ENCODE results near the gene IL3. TPM values are rescaled to one million over a fixed set of nuclear protein-coding genes. Genes with fewer than 3 reads are reported as not detected.

Gene IL3
- polyA plus RNA-seq, 12 donors: not detected

GRCh38 chr5:132072070-132072469, 11.6 kb downstream of the IL3 start:
- no peak for DNase-seq

DNA sequence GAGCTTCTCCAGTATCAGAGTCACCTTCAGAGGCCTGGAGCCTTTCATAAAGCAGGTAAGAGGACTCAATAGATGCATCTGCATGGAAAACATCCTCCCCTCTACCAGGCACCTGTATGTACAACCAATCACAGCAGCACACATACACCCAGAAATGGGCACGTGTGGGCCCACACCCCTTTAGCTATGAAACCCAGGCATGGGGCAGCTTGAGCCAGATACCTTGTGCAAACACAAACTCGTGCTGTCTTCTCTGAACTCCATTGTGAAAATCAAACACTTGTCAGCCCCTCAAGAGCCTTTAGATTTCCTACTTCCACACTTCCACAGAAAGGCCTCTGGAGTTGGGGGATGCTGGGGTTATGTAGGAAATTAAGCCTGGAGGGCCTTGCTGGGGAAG, 12.1 kb downstream of the IL3 start:
- no peak for DNase-seq

DNA sequence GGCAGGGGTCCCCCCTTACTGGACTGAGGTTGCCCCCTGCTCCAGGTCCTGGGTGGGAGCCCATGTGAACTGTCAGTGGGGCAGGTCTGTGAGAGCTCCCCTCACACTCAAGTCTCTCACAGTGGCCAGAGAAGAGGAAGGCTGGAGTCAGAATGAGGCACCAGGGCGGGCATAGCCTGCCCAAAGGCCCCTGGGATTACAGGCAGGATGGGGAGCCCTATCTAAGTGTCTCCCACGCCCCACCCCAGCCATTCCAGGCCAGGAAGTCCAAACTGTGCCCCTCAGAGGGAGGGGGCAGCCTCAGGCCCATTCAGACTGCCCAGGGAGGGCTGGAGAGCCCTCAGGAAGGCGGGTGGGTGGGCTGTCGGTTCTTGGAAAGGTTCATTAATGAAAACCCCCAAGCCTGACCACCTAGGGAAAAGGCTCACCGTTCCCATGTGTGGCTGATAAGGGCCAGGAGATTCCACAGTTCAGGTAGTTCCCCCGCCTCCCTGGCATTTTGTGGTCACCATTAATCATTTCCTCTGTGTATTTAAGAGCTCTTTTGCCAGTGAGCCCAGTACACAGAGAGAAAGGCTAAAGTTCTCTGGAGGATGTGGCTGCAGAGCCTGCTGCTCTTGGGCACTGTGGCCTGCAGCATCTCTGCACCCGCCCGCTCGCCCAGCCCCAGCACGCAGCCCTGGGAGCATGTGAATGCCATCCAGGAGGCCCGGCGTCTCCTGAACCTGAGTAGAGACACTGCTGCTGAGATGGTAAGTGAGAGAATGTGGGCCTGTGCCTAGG, 13.0 kb downstream of the IL3 start, which contains the start of gene CSF2:
TSS of gene CSF2 (plus strand) at position 559 of the 783 bp plus-strand sequence. CDS start at position 594, 35 bp downstream.
- no peak for DNase-seq

DNA sequence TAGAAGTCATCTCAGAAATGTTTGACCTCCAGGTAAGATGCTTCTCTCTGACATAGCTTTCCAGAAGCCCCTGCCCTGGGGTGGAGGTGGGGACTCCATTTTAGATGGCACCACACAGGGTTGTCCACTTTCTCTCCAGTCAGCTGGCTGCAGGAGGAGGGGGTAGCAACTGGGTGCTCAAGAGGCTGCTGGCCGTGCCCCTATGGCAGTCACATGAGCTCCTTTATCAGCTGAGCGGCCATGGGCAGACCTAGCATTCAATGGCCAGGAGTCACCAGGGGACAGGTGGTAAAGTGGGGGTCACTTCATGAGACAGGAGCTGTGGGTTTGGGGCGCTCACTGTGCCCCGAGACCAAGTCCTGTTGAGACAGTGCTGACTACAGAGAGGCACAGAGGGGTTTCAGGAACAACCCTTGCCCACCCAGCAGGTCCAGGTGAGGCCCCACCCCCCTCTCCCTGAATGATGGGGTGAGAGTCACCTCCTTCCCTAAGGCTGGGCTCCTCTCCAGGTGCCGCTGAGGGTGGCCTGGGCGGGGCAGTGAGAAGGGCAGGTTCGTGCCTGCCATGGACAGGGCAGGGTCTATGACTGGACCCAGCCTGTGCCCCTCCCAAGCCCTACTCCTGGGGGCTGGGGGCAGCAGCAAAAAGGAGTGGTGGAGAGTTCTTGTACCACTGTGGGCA, 13.8 kb downstream of the IL3 start:
- DNase-seq: no peak

DNA sequence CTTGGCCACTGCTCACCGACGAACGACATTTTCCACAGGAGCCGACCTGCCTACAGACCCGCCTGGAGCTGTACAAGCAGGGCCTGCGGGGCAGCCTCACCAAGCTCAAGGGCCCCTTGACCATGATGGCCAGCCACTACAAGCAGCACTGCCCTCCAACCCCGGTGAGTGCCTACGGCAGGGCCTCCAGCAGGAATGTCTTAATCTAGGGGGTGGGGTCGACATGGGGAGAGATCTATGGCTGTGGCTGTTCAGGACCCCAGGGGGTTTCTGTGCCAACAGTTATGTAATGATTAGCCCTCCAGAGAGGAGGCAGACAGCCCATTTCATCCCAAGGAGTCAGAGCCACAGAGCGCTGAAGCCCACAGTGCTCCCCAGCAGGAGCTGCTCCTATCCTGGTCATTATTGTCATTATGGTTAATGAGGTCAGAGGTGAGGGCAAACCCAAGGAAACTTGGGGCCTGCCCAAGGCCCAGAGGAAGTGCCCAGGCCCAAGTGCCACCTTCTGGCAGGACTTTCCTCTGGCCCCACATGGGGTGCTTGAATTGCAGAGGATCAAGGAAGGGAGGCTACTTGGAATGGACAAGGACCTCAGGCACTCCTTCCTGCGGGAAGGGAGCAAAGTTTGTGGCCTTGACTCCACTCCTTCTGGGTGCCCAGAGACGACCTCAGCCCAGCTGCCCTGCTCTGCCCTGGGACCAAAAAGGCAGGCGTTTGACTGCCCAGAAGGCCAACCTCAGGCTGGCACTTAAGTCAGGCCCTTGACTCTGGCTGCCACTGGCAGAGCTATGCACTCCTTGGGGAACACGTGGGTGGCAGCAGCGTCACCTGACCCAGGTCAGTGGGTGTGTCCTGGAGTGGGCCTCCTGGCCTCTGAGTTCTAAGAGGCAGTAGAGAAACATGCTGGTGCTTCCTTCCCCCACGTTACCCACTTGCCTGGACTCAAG, 14.6 kb downstream of the IL3 start:
- no peak for DNase-seq

- no peak for DNase-seq
Measured at GRCh38 chr5:132075719-132076077, 15.2 kb downstream of the IL3 start.

DNA sequence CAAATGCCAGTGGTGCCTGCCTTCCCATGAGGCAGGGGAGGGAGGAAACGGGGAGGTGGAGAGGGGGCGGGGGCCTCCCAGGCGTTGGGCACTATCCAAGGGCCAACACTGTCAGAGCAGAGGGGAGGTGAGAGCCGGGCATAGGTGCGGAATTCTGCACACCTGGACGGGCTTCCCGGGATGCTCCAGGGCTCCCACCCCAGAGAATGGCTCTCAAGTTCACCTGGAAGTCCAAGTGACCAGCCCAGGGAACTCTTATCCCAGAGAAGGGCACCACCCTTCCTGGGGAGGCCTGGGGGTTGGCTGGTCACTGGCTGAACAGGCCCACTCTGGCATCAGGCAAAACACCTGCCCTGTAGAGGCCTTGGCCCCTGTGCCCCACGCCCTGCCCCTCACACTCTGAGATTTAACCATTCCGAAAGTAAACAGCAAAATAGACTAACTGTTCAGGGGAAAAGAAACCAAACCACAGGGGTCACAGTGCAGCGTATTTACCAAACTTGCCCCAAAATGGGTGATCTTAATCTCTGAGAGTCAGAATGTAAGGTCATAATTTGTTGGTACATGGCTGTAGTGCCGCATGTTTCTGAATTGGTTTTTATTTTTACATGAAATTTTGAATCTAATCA, 15.9 kb downstream of the IL3 start:
- DNase-seq: no peak

DNA sequence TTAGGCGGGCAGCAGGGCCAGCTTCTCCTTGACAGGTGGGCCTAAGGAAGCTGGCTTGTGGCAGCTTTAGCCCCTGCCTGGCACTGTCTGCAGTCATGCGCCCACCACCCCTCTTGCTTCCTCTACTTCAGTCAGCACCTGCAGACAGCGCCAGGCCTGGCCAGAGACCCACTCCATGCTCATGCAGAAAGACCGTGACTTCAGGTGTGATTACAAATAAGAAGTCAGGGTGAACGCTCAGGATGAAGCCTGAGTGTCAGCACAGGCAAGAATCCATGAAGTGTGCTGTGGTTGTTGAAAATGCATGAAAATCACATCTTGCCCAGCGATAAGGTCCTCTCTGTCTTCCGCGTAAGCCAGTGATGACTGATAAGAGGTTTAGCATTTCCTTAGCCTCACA, 16.5 kb downstream of the IL3 start:
- DNase-seq: no peak

GRCh38 chr5:132079081-132079480, 18.6 kb downstream of the IL3 start:
- DNase-seq: no peak

DNA sequence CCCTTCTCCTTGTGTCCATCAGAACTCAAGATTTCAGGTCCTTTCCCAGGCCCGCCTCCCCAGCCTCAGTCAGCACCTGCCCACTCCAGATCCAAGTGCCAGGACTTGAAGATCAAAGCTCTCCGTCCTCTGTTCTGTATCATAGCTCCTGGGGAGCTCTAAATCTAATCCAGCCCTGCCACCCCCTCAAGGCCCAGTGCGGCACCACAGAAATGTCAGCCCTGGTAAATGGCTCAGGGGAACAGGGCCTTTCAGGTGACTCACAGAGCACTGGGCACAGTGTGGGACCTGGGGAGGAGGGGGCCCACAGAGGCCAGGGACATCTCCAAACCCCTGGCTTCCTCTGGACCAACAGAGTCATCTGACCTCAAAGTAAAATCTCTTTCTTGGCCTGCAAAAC, 19.2 kb downstream of the IL3 start:
- DNase-seq: no peak

GRCh38 chr5:132080595-132080994, 20.1 kb downstream of the IL3 start:
- no peak for DNase-seq

GRCh38 chr5:132081458-132081857, 21.0 kb downstream of the IL3 start:
- DNase-seq: no peak

DNA sequence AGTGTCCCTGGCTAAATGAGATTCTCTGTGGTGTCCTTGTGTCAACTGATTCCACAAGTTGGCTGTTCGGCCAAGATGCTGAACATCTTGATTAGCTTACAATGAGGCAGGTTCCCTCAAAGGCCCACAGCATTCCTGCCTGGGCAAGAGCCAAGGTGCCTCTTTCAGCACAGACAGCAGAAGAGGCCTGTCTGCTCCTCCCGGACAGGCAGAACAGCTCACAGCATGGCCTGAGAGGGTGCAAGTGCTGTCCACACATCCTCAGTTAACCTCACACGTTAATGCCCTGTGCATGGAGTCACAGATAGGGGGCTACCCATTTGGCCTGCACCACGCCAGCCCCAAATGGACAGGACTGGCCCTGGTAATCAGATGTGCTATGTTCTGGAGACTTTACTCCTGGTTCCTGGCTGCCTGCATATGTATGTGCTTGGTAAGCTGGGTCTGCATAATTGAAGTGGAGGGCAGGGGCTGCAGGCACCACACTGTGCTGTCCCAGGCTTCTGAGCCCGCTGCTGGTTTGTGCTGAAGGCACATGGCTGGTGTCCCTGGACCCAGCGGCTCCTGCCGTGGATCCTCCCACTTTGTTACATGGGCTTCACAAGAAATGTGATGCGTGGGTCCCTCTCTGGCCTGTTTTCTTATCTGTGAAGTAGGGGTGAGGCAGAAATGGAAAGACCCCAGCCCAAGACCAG, 22.0 kb downstream of the IL3 start:
- no peak for DNase-seq

DNA sequence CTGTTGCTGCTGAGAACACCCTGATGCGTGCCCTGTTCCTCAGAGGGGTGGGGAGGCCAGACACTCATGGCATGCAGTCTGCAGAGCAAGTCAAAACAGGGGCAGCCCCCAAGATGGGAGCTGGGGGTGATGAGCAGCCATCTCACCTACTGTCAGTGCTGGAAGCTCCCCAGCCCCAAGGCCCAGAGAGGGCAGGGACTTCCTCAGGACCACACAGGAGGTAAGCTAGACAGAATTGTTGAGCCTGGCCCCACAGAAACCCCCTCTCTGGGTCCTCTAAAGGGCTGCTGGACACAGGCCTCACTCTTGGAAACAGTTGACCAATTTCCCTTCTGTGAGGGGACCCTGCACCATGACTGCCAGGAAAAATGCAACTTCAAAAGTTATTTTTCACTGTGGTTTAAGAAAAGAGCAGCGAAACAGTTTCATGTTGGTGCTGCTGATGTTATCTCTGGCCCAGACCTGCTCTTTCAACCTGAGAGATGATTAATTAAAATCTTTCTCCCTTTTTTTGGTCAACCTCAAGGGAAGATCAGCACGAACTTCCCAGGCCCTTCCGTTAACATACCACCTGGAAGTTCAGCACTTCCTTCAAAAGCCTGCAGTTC, 22.7 kb downstream of the IL3 start:
- DNase-seq: no peak

DNA sequence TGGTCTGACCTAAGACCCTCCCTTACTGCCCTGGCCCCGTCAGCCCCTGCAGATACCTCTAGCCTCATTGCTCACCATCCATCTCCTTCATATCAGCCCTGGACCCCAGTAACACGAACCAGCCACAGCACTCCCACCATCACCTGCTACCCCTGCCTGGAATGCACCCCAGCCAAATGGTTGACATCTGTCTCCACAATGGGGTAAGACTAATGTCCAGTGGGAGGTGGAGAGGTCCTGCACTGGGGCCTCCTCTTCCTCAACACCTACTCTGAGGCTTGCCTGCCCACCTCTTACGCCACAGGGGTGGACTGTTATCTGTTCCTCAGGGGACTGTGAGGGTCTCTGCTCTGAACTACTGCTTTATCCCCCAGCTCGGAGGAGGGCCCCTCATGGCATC, 25.2 kb downstream of the IL3 start:
- DNase-seq: no peak

DNA sequence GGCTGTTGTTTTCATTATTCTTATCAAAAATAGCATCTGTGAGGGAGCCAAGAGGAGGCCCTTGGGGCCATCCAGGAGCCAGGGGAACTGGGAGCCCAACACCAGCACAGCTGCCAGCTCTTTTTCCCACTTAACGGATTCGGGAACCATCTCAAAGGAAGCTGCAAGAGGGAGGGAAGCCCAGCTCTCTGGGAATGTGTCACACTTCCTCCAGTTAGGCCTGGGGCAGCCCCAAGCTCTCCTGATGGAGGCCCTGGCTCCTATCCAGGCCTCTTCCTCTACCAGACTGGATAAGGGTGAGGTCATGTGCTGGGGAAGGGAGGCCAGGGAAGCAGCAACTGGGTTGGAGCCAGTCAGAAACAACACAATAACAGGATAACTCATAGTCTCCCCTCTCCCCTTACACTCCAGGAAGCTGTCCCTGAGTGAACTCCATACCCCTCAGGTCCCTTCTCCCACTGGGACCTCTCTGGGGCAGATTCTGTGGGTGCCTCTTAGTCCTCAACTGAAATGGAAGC, 25.9 kb downstream of the IL3 start:
- DNase-seq: peak; percentile 31

DNA sequence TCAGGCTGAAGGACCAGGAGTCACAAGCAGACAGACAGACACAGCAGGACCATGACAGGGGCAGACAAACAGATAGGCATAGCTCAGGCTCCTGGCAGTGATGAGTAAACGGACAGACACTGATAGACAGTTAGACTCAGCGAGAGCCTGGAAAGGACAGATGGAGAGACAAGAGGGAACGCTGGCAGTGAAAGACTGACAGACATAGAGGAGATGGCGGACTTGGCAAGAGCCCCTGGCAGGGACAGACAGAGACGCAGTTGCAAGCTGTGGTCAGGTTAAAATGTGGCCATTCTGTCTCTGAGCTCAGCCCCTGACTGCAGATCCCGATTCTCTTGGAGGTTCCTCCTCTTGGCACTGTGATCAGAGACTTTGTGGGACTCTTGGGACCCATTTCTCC, 26.7 kb downstream of the IL3 start:
- DNase-seq: no peak

GRCh38 chr5:132087661-132088060, 27.2 kb downstream of the IL3 start:
- no peak for DNase-seq

GRCh38 chr5:132089363-132089762, 28.9 kb downstream of the IL3 start:
- no peak for DNase-seq

DNA sequence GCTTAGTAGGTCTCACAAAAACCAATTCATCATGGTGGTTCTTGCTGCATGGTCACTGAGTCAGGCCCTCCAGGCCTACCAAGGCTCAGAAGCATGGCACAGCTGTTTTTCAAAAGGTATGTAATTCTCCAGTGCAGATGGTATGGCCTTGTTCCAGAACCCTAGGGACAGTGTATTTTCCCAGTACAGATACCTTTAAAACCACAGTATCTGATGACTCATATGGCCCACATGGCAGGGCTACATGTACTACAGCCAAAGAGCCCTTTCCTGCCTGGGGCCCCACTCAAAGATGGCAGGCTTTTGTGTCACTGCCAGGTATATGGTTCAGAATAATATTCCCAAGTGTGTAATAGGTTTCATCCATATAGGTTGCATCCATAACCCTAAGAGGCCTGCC, 29.7 kb downstream of the IL3 start:
- DNase-seq: no peak

DNA sequence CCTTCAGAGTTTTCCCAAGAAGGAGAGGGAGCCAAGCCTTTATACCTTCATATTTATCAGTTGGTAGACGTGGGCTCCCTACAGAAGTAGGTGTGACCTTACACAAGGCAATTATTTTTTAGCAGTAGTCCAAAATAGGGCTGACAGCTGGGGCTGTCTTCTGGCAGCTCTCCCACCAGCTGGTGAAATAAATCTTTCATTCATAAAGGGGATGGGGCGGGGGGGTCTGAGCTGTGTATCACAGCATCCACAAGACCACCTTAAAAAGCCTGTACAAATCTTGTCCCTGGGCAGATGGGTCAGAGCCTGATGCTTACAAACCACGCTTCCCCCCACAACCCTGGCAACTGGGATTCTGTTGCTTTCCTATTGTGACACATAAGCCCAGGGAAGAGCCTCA, 32.8 kb downstream of the IL3 start:
- DNase-seq: peak; percentile 6

Data from muscle of arm (tissue), 12 donors.